DOHH2 (cell line): ENCODE results near the gene DACT2.

Experiments used
- H3F3A ChIP-seq: fragments of 200-600 bp; sonication (generic), shearing (Covaris generic); 2 replicates; pipeline ENCODE4 v1.6.0; 2016; ENCODE audit warnings: antibody characterized with exemption, mild to moderate bottlenecking; ENCODE audit not compliant: control insufficient read depth, insufficient read depth
- H3K27ac ChIP-seq: fragments of 200-600 bp; sonication (generic); 2 replicates; pipeline ENCODE4 v1.5.1; 2014; ENCODE audit warnings: low read depth, mild to moderate bottlenecking, low read length, moderate library complexity
- H3K27me3 ChIP-seq: fragments of 200-600 bp; sonication (generic); 2 replicates; pipeline ENCODE4 v1.6.1; 2014; ENCODE audit warnings: mild to moderate bottlenecking, low read length, mixed read lengths; ENCODE audit not compliant: control insufficient read depth
- H3K36me3 ChIP-seq: fragments of 200-600 bp; sonication (generic); 2 replicates; pipeline ENCODE4 v1.6.1; 2014; ENCODE audit warnings: mild to moderate bottlenecking, low read length, moderate library complexity, mixed read lengths; ENCODE audit not compliant: control insufficient read depth
- H3K4me1 ChIP-seq: fragments of 200-600 bp; sonication (generic); 2 replicates; pipeline ENCODE4 v1.6.1; 2014; ENCODE audit warnings: mild to moderate bottlenecking, low read length, mixed read lengths; ENCODE audit not compliant: control insufficient read depth
- H3K4me2 ChIP-seq: fragments of 200-600 bp; sonication (generic); 2 replicates; pipeline ENCODE4 v1.6.0; 2014; ENCODE audit warnings: mild to moderate bottlenecking, low read length, moderate library complexity
- H3K4me3 ChIP-seq: fragments of 200-600 bp; sonication (generic); 2 replicates; pipeline ENCODE4 v1.5.1; 2014; ENCODE audit warnings: mild to moderate bottlenecking, low read length, mixed read lengths
- H3K79me2 ChIP-seq: fragments of 200-600 bp; sonication (generic); 2 replicates; pipeline ENCODE4 v1.6.1; 2014; ENCODE audit warnings: mild to moderate bottlenecking, low read length, mixed read lengths; ENCODE audit not compliant: control insufficient read depth
- H3K9me2 ChIP-seq: fragments of 200-600 bp; sonication (generic); replicated peaks from 2 replicates; pipeline ENCODE4 v1.6.1; 2014; ENCODE audit warnings: mild to moderate bottlenecking, low read length, mixed read lengths; ENCODE audit not compliant: control insufficient read depth
- H3K9me3 ChIP-seq: fragments of 200-600 bp; sonication (generic); 2 replicates; pipeline ENCODE4 v1.6.1; 2014; ENCODE audit warnings: antibody characterized with exemption, low read length, mixed read lengths; ENCODE audit not compliant: control insufficient read depth, insufficient read depth
- H4K20me1 ChIP-seq: fragments of 200-600 bp; sonication (generic); 2 replicates; pipeline ENCODE4 v1.6.0; 2014; ENCODE audit warnings: low read depth, mild to moderate bottlenecking, antibody characterized with exemption, low read length, moderate library complexity; ENCODE audit not compliant: control insufficient read depth, insufficient read depth
- EZH2phosphoT487 ChIP-seq: fragments of 200-600 bp; sonication (generic); IDR thresholded peaks from 2 replicates; pipeline ENCODE4 v1.6.1; 2017; ENCODE audit warnings: borderline replicate concordance, mild to moderate bottlenecking, antibody characterized with exemption, low read length, moderate library complexity, mixed read lengths
- TF ChIP-seq, protein P1 (sequence below): fragments of 200-600 bp; sonication (generic); IDR thresholded peaks from one replicate; pipeline ENCODE4 v1.5.1; 2014; ENCODE audit warnings: antibody characterized with exemption, mild to moderate bottlenecking, low read depth, low read length; ENCODE audit not compliant: poor library complexity, severe bottlenecking

The DACT2 gene

DNA sequence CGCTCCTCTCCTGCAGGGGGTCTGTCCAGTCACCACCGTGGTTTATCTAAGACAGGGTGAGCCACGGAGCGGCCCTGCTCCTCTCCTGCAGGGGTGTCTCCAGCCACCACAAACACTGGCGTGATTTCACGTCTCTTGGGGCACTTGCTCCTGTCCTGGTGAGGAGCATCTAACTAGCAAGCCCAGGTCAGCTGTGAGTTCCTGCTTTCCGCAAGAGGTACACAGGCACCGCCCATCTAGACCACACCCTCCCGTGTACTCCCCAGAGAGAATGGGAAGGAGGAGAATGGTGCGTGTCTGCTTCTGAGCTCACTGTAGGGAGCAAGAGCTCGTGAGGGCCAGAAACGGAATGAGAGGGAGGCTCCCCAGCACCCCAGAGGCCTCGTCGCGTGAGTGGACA lies 40.7 kb downstream of the DACT2 start:
- H3K27ac ChIP-seq, result no peak overlapping the region
- TF ChIP-seq EZH2phosphoT487, result no peak
- TF ChIP-seq, protein P1, sequence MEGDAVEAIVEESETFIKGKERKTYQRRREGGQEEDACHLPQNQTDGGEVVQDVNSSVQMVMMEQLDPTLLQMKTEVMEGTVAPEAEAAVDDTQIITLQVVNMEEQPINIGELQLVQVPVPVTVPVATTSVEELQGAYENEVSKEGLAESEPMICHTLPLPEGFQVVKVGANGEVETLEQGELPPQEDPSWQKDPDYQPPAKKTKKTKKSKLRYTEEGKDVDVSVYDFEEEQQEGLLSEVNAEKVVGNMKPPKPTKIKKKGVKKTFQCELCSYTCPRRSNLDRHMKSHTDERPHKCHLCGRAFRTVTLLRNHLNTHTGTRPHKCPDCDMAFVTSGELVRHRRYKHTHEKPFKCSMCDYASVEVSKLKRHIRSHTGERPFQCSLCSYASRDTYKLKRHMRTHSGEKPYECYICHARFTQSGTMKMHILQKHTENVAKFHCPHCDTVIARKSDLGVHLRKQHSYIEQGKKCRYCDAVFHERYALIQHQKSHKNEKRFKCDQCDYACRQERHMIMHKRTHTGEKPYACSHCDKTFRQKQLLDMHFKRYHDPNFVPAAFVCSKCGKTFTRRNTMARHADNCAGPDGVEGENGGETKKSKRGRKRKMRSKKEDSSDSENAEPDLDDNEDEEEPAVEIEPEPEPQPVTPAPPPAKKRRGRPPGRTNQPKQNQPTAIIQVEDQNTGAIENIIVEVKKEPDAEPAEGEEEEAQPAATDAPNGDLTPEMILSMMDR, result no peak
- no peaks in the 10 kb centered on the region for H3K9me2 ChIP-seq
- H3K4me2 ChIP-seq, result no peak overlapping the region
- no peaks in the 10 kb centered on the region for H3K79me2 ChIP-seq
- no peaks in the 10 kb centered on the region for H3F3A ChIP-seq
- H3K27me3 ChIP-seq, result no peaks in the 10 kb centered on the region
- H3K4me3 ChIP-seq, result no peak overlapping the region
- H3K36me3 ChIP-seq, result no peaks in the 10 kb centered on the region
- H3K4me1 ChIP-seq, result no peaks in the 10 kb centered on the region
- H4K20me1 ChIP-seq, result no peaks in the 10 kb centered on the region
- peaks cover 3% of the 10 kb centered on the region; the same call in 1 of the 2 replicates for H3K9me3 ChIP-seq

DNA sequence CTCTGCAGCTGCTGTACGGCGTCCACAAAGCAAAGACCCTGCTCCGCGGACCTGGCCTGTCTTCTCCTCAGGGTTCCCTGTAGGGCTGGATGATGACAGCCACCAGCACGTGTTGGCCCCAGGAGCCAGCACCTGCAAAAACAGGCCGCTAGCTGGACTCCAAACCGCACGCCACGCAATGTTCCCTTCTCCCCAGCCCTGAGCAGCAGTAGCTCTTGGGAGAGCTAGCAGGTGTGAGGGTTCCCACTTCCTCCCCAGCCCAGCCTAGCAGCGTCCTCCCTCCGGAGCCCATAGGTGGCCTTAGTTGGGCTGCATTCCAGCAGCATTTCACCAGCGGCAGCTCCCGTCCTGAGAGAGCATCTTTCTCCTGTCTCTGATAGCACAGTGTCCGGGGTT lies 42.3 kb downstream of the DACT2 start:
- Histone ChIP-seq H3K27me3 (no peaks in the 10 kb centered on the region), H3K4me1 (no peaks in the 10 kb centered on the region), H3K4me2 (no peak overlapping the region)

DNA sequence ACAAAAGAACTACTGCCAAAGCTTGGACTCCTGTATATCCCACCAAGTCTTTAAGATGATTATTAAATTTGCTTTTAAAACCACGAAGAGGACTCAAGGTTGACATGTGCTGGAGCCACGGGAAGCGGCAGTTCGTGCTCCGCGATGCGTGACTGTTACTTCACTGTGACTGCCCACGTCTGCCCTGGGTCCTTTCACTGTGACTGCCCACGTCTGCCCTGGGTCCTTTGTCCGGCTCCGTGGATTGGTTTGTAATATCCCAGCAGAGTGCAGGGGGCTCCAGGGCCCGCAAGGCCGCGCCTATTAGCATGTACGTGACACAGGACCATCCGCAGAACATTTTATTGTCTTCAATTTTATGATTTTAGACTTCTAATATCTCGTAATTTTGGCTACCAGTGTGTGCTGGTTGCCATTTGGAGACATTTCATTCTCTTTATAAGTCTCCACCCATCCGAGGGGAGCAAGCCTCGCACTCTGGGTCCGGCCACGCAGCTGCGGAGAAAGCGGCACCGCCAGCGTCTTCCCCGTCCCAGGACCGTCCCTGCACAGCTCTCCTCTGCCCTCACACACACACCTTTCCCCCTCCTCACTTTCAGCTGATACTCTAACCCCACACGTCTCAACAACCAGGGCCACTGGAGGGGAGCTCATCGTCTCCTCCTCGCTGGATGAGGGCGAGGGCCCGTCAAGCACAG lies 42.9 kb downstream of the DACT2 start:
- Histone ChIP-seq H3K9me2 (no peaks in the 10 kb centered on the region), H3K4me3 (no peak overlapping the region)
- TF ChIP-seq, protein P1, result no peak
- TF ChIP-seq EZH2phosphoT487, result no peak

More for the DNA sequence above, 42.3 kb downstream of the DACT2 start:
- Histone ChIP-seq H4K20me1 (no peaks in the 10 kb centered on the region), H3K9me3 (peaks cover 3% of the 10 kb centered on the region; the same call in 1 of the 2 replicates), H3K79me2 (no peaks in the 10 kb centered on the region), H3F3A (no peaks in the 10 kb centered on the region), H3K36me3 (no peaks in the 10 kb centered on the region), H3K9me2 (no peaks in the 10 kb centered on the region), H3K27ac (no peak overlapping the region), H3K4me3 (no peak overlapping the region)
- no peak for TF ChIP-seq EZH2phosphoT487
- TF ChIP-seq, protein P1, result no peak

More for the DNA sequence above, 42.9 kb downstream of the DACT2 start:
- Histone ChIP-seq H3F3A (no peaks in the 10 kb centered on the region), H3K4me1 (no peaks in the 10 kb centered on the region), H3K79me2 (no peaks in the 10 kb centered on the region), H3K27me3 (no peaks in the 10 kb centered on the region), H3K9me3 (peaks cover 3% of the 10 kb centered on the region; the same call in 1 of the 2 replicates), H3K27ac (no peak overlapping the region), H3K4me2 (no peak overlapping the region), H3K36me3 (no peaks in the 10 kb centered on the region), H4K20me1 (no peaks in the 10 kb centered on the region)
